ENCODE data around the gene POT1. TPM values are rescaled to one million over a fixed set of nuclear protein-coding genes. Genes with fewer than 3 reads are reported as not detected.

The POT1 gene
- total and polyA plus RNA-seq, 2 donors (not counting 3 experiments of a cell fraction or from before 2014, with no cell fraction given) = 11.1 to 22.4 TPM

DNA sequence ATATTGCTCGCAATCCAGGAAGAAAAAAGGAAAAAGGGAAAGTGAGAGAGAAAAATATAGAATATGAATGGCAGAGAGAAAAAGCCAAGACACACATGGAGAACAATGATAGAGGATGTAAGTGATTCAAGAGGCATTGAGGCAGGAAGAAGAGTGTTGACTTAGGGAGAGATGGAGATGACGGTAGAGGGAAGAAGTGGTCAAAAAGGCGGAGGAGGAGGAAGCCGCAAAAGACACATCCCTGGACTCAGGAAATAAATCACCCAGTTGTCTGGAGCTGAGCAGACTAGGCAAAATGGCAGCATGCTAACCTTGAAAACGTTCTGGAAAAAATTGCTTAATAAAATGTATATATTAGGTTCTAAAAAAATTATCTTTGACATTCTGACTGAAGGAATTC is 146.4 kb downstream of the POT1 start:
- Histone ChIP-seq H3K4me3 (replicated peaks in 1 of 3; ENCODE audit: insufficient read depth in 1 of 3, low read depth in 1 of 3, low read length in 3 of 3) (no peak overlapping the region), H3K27me3 (ENCODE audit: control insufficient read depth in 2 of 2, insufficient read depth in 2 of 2, low read length in 2 of 2) (peaks cover 0 to 1% of the 10 kb centered on the region in 2 experiments), H3K27ac (ENCODE audit: insufficient read depth, low read depth, low read length) (peak overlapping the region; percentile 62), H3K9ac (replicated peaks; ENCODE audit: extremely low read depth, insufficient read depth, low read length) (no peak overlapping the region), H3K9me1 (replicated peaks; ENCODE audit: control insufficient read depth, extremely low read depth, insufficient read depth, low read length) (no peaks in the 10 kb centered on the region), H3K79me2 (ENCODE audit: control insufficient read depth, insufficient read depth, low read length) (no peaks in the 10 kb centered on the region), H3K4me1 (ENCODE audit: control insufficient read depth, extremely low read depth, insufficient read depth, low read length) (peaks cover 14% of the 10 kb centered on the region), H3K4me2 (ENCODE audit: insufficient read depth, low read length) (peak overlapping the region; percentile 83), H3K36me3 (ENCODE audit: control insufficient read depth in 2 of 2, extremely low read depth in 1 of 2, insufficient read depth in 2 of 2, low read length in 2 of 2) (no peaks in the 10 kb centered on the region), H4K20me1 (replicated peaks; ENCODE audit: control insufficient read depth, extremely low read depth, insufficient read depth, low read length) (no peaks in the 10 kb centered on the region), H3K9me3 (replicated peaks; ENCODE audit: control insufficient read depth, insufficient read depth, low read length) (no peaks in the 10 kb centered on the region), H2AFZ (ENCODE audit: low read depth, low read length) (peak overlapping the region; percentile 78)
- TF ChIP-seq, protein P1, sequence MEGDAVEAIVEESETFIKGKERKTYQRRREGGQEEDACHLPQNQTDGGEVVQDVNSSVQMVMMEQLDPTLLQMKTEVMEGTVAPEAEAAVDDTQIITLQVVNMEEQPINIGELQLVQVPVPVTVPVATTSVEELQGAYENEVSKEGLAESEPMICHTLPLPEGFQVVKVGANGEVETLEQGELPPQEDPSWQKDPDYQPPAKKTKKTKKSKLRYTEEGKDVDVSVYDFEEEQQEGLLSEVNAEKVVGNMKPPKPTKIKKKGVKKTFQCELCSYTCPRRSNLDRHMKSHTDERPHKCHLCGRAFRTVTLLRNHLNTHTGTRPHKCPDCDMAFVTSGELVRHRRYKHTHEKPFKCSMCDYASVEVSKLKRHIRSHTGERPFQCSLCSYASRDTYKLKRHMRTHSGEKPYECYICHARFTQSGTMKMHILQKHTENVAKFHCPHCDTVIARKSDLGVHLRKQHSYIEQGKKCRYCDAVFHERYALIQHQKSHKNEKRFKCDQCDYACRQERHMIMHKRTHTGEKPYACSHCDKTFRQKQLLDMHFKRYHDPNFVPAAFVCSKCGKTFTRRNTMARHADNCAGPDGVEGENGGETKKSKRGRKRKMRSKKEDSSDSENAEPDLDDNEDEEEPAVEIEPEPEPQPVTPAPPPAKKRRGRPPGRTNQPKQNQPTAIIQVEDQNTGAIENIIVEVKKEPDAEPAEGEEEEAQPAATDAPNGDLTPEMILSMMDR (IDR thresholded peaks at IDR 0.05; ENCODE audit: extremely low read depth in 1 of 2, insufficient read depth in 1 of 2, low read depth in 1 of 2, low read length in 2 of 2) = no peak
- peak; percentile 28 for TF ChIP-seq POLR2A (IDR thresholded peaks at IDR 0.05; ENCODE audit: low read depth, low read length)
- TF ChIP-seq JUN (IDR thresholded peaks at IDR 0.05; ENCODE audit: borderline replicate concordance, insufficient read depth, insufficient read length, low read depth) = no peak
- TF ChIP-seq GATA2 (IDR thresholded peaks at IDR 0.05; ENCODE audit: insufficient read depth, insufficient read length, low read depth, low read length) = peak; percentile 67
- TF ChIP-seq MYC (IDR thresholded peaks at IDR 0.05; ENCODE audit: low read depth, low read length) = no peak
- TF ChIP-seq, protein P2, sequence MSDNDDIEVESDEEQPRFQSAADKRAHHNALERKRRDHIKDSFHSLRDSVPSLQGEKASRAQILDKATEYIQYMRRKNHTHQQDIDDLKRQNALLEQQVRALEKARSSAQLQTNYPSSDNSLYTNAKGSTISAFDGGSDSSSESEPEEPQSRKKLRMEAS (IDR thresholded peaks at IDR 0.05; ENCODE audit: insufficient read depth, insufficient read length) = no peak
- peak; percentile 87 for TF ChIP-seq FOS (IDR thresholded peaks at IDR 0.05; ENCODE audit: borderline replicate concordance, insufficient read depth, low read length)
- no peak for TF ChIP-seq EZH2 (IDR thresholded peaks at IDR 0.05; ENCODE audit: borderline replicate concordance, low read depth, low read length, severe bottlenecking)
- TF ChIP-seq POLR2AphosphoS5 (IDR thresholded peaks at IDR 0.05; ENCODE audit: insufficient read depth, low read depth, low read length) = peak; percentile 78
- ChIA-PET POLR2A (no interaction called here), CTCF (interaction anchor here (2.4 to 7.9 kb wide), 4 partner anchors 19 to 986 kb away, joined by 8 to 217 read pairs (median 74); partner anchors contain the start of gene GPR37)
- DNase-seq (ENCODE audit: low read depth, low spot score) (peak; percentile 60), FAIRE-seq (peak; percentile 67)
- dilution Hi-C loops (cut with MboI; ENCODE audit: extremely low pct_ligation_motif_present, low sequenced_read_pairs) = no loop called here
- BruUV-seq (replicated peaks) = no TSS peak
- intact Hi-C loops (cut with micrococcal nuclease) = loop anchor here (2.0 to 5.0 kb wide), 2 partner anchors 696 to 1150 kb away; no protein-coding TSS in a partner anchor
